ENCODE measurements around the gene ASXL1.

GRCh38 chr20:32484225-32484957 is 126.3 kb downstream of the ASXL1 start:
- TF ChIP-seq CTCF (IDR thresholded peaks at IDR 0.05), result no peak
- no peak for TF ChIP-seq POLR2A (IDR thresholded peaks at IDR 0.05)
- TF ChIP-seq POLR2AphosphoS5 (IDR thresholded peaks at IDR 0.05), result no peak
